Measurements from ENCODE around the gene SYNJ1.
"Not testable (repeated sequence)": the region's sequence is repeated elsewhere in the genome, so short reads cannot be mapped to it uniquely, and the experiment has no call there.

The SYNJ1 gene

DNA sequence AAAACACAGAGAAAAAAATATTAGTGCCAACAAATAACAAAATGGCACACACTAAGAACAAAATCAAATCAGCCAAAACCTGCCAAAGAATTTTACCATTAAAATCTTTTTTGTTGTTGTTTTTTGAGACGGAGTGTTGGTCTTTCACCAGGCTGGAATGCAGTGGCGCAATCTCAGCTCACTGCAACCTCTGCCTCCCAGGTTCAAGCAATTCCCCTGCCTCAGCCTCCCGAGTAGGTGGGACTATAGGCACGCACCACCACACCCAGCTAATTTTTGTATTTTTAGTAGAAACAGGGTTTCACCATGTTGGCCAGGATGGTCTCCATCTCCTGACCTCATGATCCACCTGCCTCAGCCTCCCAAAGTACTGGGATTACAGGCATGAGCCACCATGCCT, 8.3 kb upstream of the SYNJ1 start:
- not testable (repeated sequence) for H3K4me3 ChIP-seq (ENCODE audit: low read length in 2 of 2); H3K9me3 ChIP-seq (ENCODE audit: control insufficient read depth in 2 of 2, low read length in 2 of 2); H3K27ac ChIP-seq (ENCODE audit: low read depth in 2 of 2, low read length in 2 of 2); H3K4me1 ChIP-seq (ENCODE audit: control insufficient read depth in 2 of 2, insufficient read depth in 2 of 2, low read length in 2 of 2); H3K27me3 ChIP-seq (ENCODE audit: control insufficient read depth in 2 of 2, insufficient read depth in 2 of 2, low read length in 2 of 2); H3K9ac ChIP-seq (ENCODE audit: low read depth in 1 of 2, low read length in 2 of 2)
- peaks cover 19 to 20% of the 10 kb centered on the region in 2 donors for H3K36me3 ChIP-seq (ENCODE audit: control insufficient read depth in 2 of 2, insufficient read depth in 2 of 2, low read length in 2 of 2)

- Histone ChIP-seq H3K27me3 (ENCODE audit: control insufficient read depth in 2 of 2, insufficient read depth in 2 of 2, low read length in 2 of 2) (no peaks in the 10 kb centered on the region), H3K36me3 (ENCODE audit: control insufficient read depth in 2 of 2, insufficient read depth in 2 of 2, low read length in 2 of 2) (peaks cover 16 to 17% of the 10 kb centered on the region in 2 donors), H3K9me3 (ENCODE audit: control insufficient read depth in 2 of 2, low read length in 2 of 2) (no peaks in the 10 kb centered on the region), H3K9ac (ENCODE audit: low read depth in 1 of 2, low read length in 2 of 2) (no peak overlapping the region), H3K27ac (ENCODE audit: low read depth in 2 of 2, low read length in 2 of 2) (no peak overlapping the region), H3K4me3 (ENCODE audit: low read length in 2 of 2) (no peak overlapping the region), H3K4me1 (ENCODE audit: control insufficient read depth in 2 of 2, insufficient read depth in 2 of 2, low read length in 2 of 2) (no peaks in the 10 kb centered on the region)
Observed at GRCh38 chr21:32735524-32735923, 7.7 kb upstream of the SYNJ1 start.

DNA sequence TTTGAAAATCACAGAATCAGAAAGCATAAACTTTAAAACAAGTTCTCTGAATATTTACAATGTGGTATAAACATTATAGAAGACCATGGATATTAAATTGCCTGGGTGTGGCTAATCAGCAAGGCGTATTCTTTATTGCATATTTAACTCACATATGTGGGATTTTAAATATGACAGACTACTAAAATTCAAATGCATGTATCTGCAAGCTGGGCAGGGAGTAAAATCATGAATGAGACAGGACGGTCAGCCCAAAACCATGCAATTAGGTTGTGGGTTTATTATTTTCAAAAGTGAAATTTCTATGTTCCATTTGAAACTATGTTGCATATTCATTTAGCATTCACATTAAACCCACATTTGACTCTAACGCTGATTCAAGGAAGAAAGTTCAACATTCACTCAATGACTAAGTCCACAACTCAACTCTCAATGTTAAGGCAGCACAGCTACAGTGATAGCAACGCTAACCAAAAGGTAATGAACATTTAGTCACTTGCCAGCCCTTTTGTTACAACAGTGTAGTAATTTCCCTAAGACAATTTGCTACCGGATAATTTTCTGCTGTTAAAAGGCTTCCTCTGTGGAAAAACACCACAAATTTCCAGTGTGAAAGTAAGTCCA, 6.3 kb upstream of the SYNJ1 start:
- Histone ChIP-seq H3K9ac (ENCODE audit: low read depth in 1 of 2, low read length in 2 of 2) (no peak overlapping the region), H3K27me3 (ENCODE audit: control insufficient read depth in 2 of 2, insufficient read depth in 2 of 2, low read length in 2 of 2) (no peaks in the 10 kb centered on the region), H3K27ac (ENCODE audit: low read depth in 2 of 2, low read length in 2 of 2) (no peak overlapping the region), H3K36me3 (ENCODE audit: control insufficient read depth in 2 of 2, insufficient read depth in 2 of 2, low read length in 2 of 2) (peaks cover 14 to 16% of the 10 kb centered on the region in 2 donors), H3K9me3 (ENCODE audit: control insufficient read depth in 2 of 2, low read length in 2 of 2) (no peaks in the 10 kb centered on the region), H3K4me3 (ENCODE audit: low read length in 2 of 2) (no peak overlapping the region), H3K4me1 (ENCODE audit: control insufficient read depth in 2 of 2, insufficient read depth in 2 of 2, low read length in 2 of 2) (no peaks in the 10 kb centered on the region)

DNA sequence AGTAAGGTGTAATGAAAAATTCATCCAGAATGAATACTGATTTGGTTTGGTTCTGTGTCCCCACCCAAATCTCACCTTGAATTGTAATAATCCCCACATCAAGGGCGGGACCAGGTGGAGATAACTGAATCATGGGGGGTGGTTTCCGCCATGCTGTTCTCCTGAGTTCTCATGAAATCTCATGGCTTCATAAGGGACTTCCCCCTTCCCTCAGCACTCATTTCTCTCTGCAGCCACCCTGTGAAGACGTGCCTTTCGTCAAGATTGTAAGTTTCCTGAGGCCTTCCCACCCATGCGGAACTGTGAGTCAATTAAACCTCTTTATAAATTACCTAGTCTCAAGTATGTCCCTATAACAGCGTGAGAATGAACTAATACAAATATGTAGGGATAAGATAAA, 5.5 kb upstream of the SYNJ1 start:
- H3K36me3 ChIP-seq (ENCODE audit: control insufficient read depth in 2 of 2, insufficient read depth in 2 of 2, low read length in 2 of 2) = peaks cover 7 to 16% of the 10 kb centered on the region in 2 donors
- H3K4me3 ChIP-seq (ENCODE audit: low read length in 2 of 2) = no peak overlapping the region
- H3K27ac ChIP-seq (ENCODE audit: low read depth in 2 of 2, low read length in 2 of 2) = no peak overlapping the region
- no peaks in the 10 kb centered on the region for H3K27me3 ChIP-seq (ENCODE audit: control insufficient read depth in 2 of 2, insufficient read depth in 2 of 2, low read length in 2 of 2)
- peaks cover 3 to 4% of the 10 kb centered on the region in 2 donors for H3K4me1 ChIP-seq (ENCODE audit: control insufficient read depth in 2 of 2, insufficient read depth in 2 of 2, low read length in 2 of 2)
- no peak overlapping the region for H3K9ac ChIP-seq (ENCODE audit: low read depth in 1 of 2, low read length in 2 of 2)
- H3K9me3 ChIP-seq (ENCODE audit: control insufficient read depth in 2 of 2, low read length in 2 of 2) = no peaks in the 10 kb centered on the region

DNA sequence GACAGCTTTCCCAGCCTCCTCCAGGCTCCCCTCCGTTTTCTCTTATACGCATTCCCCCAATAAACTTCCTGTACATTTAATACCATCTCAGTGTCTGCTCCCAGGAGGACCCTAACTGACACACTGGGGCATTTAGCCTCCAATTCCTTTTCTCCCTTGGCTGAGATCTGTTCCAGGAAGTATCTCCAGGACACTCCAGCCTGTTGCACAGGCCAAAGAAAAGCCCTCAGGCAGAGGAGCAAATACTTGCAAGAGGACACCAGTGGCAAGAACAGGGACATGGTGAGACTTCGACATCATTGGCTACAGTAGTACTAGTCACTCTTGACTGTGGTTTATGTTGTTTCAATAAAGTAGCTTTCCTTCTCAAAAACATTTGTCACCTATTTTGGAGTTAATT, 4.7 kb upstream of the SYNJ1 start:
- H3K27ac ChIP-seq (ENCODE audit: low read depth in 2 of 2, low read length in 2 of 2) = no peak overlapping the region
- no peak overlapping the region for H3K4me3 ChIP-seq (ENCODE audit: low read length in 2 of 2)
- peaks cover 3 to 5% of the 10 kb centered on the region in 2 donors for H3K4me1 ChIP-seq (ENCODE audit: control insufficient read depth in 2 of 2, insufficient read depth in 2 of 2, low read length in 2 of 2)
- H3K27me3 ChIP-seq (ENCODE audit: control insufficient read depth in 2 of 2, insufficient read depth in 2 of 2, low read length in 2 of 2) = no peaks in the 10 kb centered on the region
- H3K9me3 ChIP-seq (ENCODE audit: control insufficient read depth in 2 of 2, low read length in 2 of 2) = no peaks in the 10 kb centered on the region
- no peak overlapping the region for H3K9ac ChIP-seq (ENCODE audit: low read depth in 1 of 2, low read length in 2 of 2)
- peaks cover 7 to 14% of the 10 kb centered on the region in 2 donors for H3K36me3 ChIP-seq (ENCODE audit: control insufficient read depth in 2 of 2, insufficient read depth in 2 of 2, low read length in 2 of 2)

GRCh38 chr21:32728848-32729247, 1.0 kb upstream of the SYNJ1 start:
- Histone ChIP-seq H3K27me3 (ENCODE audit: control insufficient read depth in 2 of 2, insufficient read depth in 2 of 2, low read length in 2 of 2) (no peaks in the 10 kb centered on the region), H3K4me1 (ENCODE audit: control insufficient read depth in 2 of 2, insufficient read depth in 2 of 2, low read length in 2 of 2) (peaks cover 3 to 11% of the 10 kb centered on the region in 2 donors), H3K9me3 (ENCODE audit: control insufficient read depth in 2 of 2, low read length in 2 of 2) (no peaks in the 10 kb centered on the region), H3K27ac (ENCODE audit: low read depth in 2 of 2, low read length in 2 of 2) (peak overlapping the region in 1 of 2 donors; percentile 93), H3K36me3 (ENCODE audit: control insufficient read depth in 2 of 2, insufficient read depth in 2 of 2, low read length in 2 of 2) (peaks cover 3 to 5% of the 10 kb centered on the region in 2 donors), H3K9ac (ENCODE audit: low read depth in 1 of 2, low read length in 2 of 2) (peak overlapping the region in 1 of 2 donors; percentile 61), H3K4me3 (ENCODE audit: low read length in 2 of 2) (peak overlapping the region; percentile 95 to 96)

DNA sequence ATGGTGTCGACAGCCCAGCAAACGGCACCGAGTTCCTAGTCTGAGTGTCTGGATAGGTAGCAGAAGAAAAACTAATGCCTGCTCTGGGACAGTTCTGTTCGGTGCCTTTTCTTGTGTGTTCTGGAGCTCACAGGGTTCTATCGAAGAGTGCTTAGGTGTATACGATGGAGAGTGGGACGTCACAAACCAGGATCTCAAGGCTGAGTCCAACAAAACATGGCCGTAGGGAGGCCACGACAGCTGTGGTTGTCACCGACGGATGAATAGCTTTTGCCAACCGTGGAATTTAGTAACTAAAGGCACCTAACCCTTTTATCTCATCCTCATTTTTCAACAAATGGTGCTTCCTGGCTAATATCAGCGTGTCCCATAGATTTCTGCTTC, 635 bp upstream of the SYNJ1 start:
- Histone ChIP-seq H3K9me3 (ENCODE audit: control insufficient read depth in 2 of 2, low read length in 2 of 2) (no peaks in the 10 kb centered on the region), H3K9ac (ENCODE audit: low read depth in 1 of 2, low read length in 2 of 2) (peak overlapping the region; percentile 61 to 88), H3K36me3 (ENCODE audit: control insufficient read depth in 2 of 2, insufficient read depth in 2 of 2, low read length in 2 of 2) (peaks cover 3 to 5% of the 10 kb centered on the region in 2 donors), H3K27ac (ENCODE audit: low read depth in 2 of 2, low read length in 2 of 2) (peak overlapping the region; percentile 90 to 93), H3K4me3 (ENCODE audit: low read length in 2 of 2) (peak overlapping the region; percentile 95 to 96), H3K27me3 (ENCODE audit: control insufficient read depth in 2 of 2, insufficient read depth in 2 of 2, low read length in 2 of 2) (no peaks in the 10 kb centered on the region), H3K4me1 (ENCODE audit: control insufficient read depth in 2 of 2, insufficient read depth in 2 of 2, low read length in 2 of 2) (peaks cover 3 to 11% of the 10 kb centered on the region in 2 donors)

- H3K4me1 ChIP-seq (ENCODE audit: control insufficient read depth in 2 of 2, insufficient read depth in 2 of 2, low read length in 2 of 2) = peaks cover 3 to 11% of the 10 kb centered on the region in 2 donors
- H3K27me3 ChIP-seq (ENCODE audit: control insufficient read depth in 2 of 2, insufficient read depth in 2 of 2, low read length in 2 of 2) = no peaks in the 10 kb centered on the region
- peaks cover 0 to 2% of the 10 kb centered on the region in 2 donors for H3K36me3 ChIP-seq (ENCODE audit: control insufficient read depth in 2 of 2, insufficient read depth in 2 of 2, low read length in 2 of 2)
- peak overlapping the region; percentile 88 for H3K9ac ChIP-seq (ENCODE audit: low read depth in 1 of 2, low read length in 2 of 2)
- no peaks in the 10 kb centered on the region for H3K9me3 ChIP-seq (ENCODE audit: control insufficient read depth in 2 of 2, low read length in 2 of 2)
- H3K27ac ChIP-seq (ENCODE audit: low read depth in 2 of 2, low read length in 2 of 2) = peak overlapping the region; percentile 90 to 93
- H3K4me3 ChIP-seq (ENCODE audit: low read length in 2 of 2) = peak overlapping the region; percentile 95 to 96
Observed at GRCh38 chr21:32726839-32727686, 750 bp downstream of the SYNJ1 start.

DNA sequence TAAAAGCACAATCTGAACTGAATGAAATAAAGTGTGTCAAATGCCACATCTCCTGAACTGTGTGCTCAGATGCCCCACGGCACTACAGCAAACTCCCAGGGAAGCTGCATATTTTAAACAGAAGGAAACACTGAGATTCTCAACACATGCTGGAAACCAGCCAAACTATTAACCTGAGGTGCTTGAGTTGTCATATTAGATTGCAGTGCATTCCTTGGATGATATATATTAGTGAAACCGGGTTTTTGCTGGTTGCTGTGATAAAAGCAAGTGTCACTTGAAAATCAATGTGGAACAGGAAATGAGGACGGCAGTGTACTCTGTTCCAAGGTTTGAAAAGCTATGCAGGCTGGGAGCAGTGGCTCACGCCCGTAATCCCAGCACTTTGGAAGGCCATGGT, 8.7 kb downstream of the SYNJ1 start:
- Histone ChIP-seq H3K4me1 (ENCODE audit: control insufficient read depth in 2 of 2, insufficient read depth in 2 of 2, low read length in 2 of 2) (peaks cover 0 to 4% of the 10 kb centered on the region in 2 donors), H3K4me3 (ENCODE audit: low read length in 2 of 2) (no peak overlapping the region), H3K27me3 (ENCODE audit: control insufficient read depth in 2 of 2, insufficient read depth in 2 of 2, low read length in 2 of 2) (no peaks in the 10 kb centered on the region), H3K9me3 (ENCODE audit: control insufficient read depth in 2 of 2, low read length in 2 of 2) (no peaks in the 10 kb centered on the region), H3K36me3 (ENCODE audit: control insufficient read depth in 2 of 2, insufficient read depth in 2 of 2, low read length in 2 of 2) (peaks cover 0 to 10% of the 10 kb centered on the region in 2 donors), H3K9ac (ENCODE audit: low read depth in 1 of 2, low read length in 2 of 2) (no peak overlapping the region), H3K27ac (ENCODE audit: low read depth in 2 of 2, low read length in 2 of 2) (no peak overlapping the region)

DNA sequence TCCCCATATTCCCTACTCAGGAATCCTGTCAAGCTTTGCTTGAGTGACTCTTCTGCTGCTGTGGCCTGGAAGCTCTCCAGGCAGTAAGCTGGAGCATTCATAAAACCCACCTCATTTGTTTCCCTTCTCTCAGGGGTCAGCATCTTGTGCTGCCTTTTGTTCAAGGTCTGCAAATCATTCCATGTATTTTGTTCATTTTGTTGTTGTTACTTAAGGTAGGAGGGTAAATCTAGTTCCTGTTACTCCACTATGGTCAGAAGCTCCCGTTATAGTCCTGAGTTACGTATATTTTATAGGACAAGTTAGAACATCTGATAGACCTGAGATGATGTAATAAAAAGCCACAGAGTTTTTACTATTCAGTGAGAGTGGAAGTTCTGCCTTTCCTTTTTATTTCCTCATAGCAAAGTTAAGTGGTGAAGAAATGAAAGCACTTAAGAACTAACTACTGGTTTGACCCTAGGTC, 9.9 kb downstream of the SYNJ1 start:
- Histone ChIP-seq H3K27ac (ENCODE audit: low read depth in 2 of 2, low read length in 2 of 2) (no peak overlapping the region), H3K4me1 (ENCODE audit: control insufficient read depth in 2 of 2, insufficient read depth in 2 of 2, low read length in 2 of 2) (peaks cover 0 to 4% of the 10 kb centered on the region in 2 donors), H3K9me3 (ENCODE audit: control insufficient read depth in 2 of 2, low read length in 2 of 2) (no peaks in the 10 kb centered on the region), H3K27me3 (ENCODE audit: control insufficient read depth in 2 of 2, insufficient read depth in 2 of 2, low read length in 2 of 2) (no peaks in the 10 kb centered on the region), H3K36me3 (ENCODE audit: control insufficient read depth in 2 of 2, insufficient read depth in 2 of 2, low read length in 2 of 2) (peaks cover 0 to 8% of the 10 kb centered on the region in 2 donors), H3K4me3 (ENCODE audit: low read length in 2 of 2) (no peak overlapping the region), H3K9ac (ENCODE audit: low read depth in 1 of 2, low read length in 2 of 2) (no peak overlapping the region)
